Peyer's patch (tissue), 4 donors: ENCODE measurements around the gene CDX2. TPM values are rescaled to one million over a fixed set of nuclear protein-coding genes. Genes with fewer than 3 reads are reported as not detected.

Source experiments
- DNase-seq, 3 donors: peaks; one replicate each; pipeline ENCODE4 v3.0.0-alpha.2; 2017 to 2019
- H3K27ac ChIP-seq, 4 donors: fragments of 200-600 bp; sonication (generic); one replicate each; pipeline ENCODE4 v1.5.1; 2016 to 2019
- H3K27me3 ChIP-seq, 2 donors: fragments of 200-600 bp; sonication (generic); one replicate each; pipeline ENCODE4 v1.5.1; 2019
- H3K36me3 ChIP-seq, 3 donors: fragments of 200-600 bp; sonication (generic); one replicate each; pipeline ENCODE4 v1.5.1; 2016 to 2019
- H3K4me1 ChIP-seq, 4 donors: fragments of 200-600 bp; sonication (generic); one replicate each; pipeline ENCODE4 v1.5.1; 2016 to 2019
- H3K4me3 ChIP-seq, 4 donors: fragments of 200-600 bp; sonication (generic); 1 replicate in 3 of 4; 2 replicates in 1 of 4; pipeline ENCODE4 v1.5.1; 2016 to 2019; ENCODE audit warnings: mild to moderate bottlenecking in 1 of 4
- H3K9me3 ChIP-seq, 4 donors: fragments of 200-600 bp; sonication (generic); one replicate each; pipeline ENCODE4 v1.5.1; 2016 to 2019; ENCODE audit warnings: mild to moderate bottlenecking in 1 of 4
- POLR2A ChIP-seq, 2 donors: fragments of 450-650 bp; IDR thresholded peaks; one replicate each; pipeline ENCODE4 v1.5.1; 2017; ENCODE audit warnings: antibody characterized with exemption in 2 of 2, mild to moderate bottlenecking in 2 of 2, moderate library complexity in 2 of 2
- small RNA-seq, 2 donors: library from RNA; depleted of rRNA; stranded (forward); fragments of <200 nt; gene quantifications; one replicate each; pipeline ENCODE3, GENCODE V24; 2016
- total RNA-seq, 4 donors: library from RNA; depleted of rRNA; stranded (reverse); fragments of >200 nt; gene quantifications; one replicate each; pipeline ENCODE4 v1.1.0, GENCODE V29; 2016
- TF ChIP-seq, protein P1 (sequence below), 6 experiments: fragments of 450-650 bp in 4 of 6; fragments of 200-600 bp in 2 of 6; sonication (generic) in 1 of 6; IDR thresholded peaks; one replicate each; pipeline ENCODE4 v1.5.1; 2017 to 2019; ENCODE audit warnings: antibody characterized with exemption in 6 of 6, mild to moderate bottlenecking in 3 of 6, moderate library complexity in 1 of 6

Gene CDX2
- total RNA-seq, 4 donors from 2014 or later, result 33.0 to 182 (median 136) TPM

DNA sequence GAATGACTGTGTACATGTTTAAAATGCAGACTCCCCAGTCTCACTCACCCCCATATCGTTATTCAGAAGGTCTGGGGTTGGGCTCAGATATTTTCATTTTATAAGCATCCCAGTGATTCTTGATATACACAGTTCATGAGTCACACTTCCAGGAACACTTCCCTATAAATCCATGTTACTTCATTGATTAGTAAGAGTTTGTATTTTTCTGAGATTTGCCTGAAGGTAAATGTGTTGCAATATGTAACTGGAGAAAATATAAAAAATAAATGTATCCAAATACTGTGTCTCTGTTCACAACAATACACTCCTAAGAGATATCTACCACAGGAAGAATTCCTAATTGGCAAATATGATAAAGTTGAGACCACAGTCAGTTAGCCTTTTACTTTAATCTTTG, 56.0 kb downstream of the CDX2 start:
- Histone ChIP-seq H3K4me1 (peaks cover 0 to 13% (median 4%) of the 10 kb centered on the region in 4 donors), H3K36me3 (no peaks in the 10 kb centered on the region), H3K27ac (no peak overlapping the region), H3K27me3 (peaks cover 0 to 30% of the 10 kb centered on the region in 2 donors), H3K9me3 (no peaks in the 10 kb centered on the region), H3K4me3 (no peak overlapping the region)
- DNase-seq, result no peak
- TF ChIP-seq POLR2A (IDR thresholded peaks at IDR 0.05), result no peak

DNA sequence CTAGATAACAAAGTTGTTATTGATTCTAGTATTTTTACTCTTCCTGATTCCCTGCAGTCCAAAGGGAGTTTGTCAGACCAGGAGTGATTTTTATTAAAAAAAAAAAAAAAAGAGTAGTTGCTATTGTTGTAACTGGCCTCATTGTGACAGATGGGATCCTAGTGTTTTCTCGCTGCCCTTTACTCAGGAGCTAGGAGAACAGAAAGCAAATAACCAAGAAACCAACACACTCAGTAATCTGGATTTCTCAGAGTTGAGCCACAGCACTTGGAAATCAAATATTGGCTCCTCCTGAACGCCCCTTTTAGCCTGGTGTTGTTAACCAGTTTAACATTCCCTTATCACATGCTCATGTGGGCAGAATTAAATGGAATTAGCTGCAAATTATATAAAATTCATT, 57.6 kb downstream of the CDX2 start:
- H3K27me3 ChIP-seq, result peaks cover 0 to 15% of the 10 kb centered on the region in 2 donors
- H3K9me3 ChIP-seq, result no peaks in the 10 kb centered on the region
- no peak overlapping the region for H3K27ac ChIP-seq
- TF ChIP-seq POLR2A (IDR thresholded peaks at IDR 0.05), result no peak
- TF ChIP-seq, protein P1, sequence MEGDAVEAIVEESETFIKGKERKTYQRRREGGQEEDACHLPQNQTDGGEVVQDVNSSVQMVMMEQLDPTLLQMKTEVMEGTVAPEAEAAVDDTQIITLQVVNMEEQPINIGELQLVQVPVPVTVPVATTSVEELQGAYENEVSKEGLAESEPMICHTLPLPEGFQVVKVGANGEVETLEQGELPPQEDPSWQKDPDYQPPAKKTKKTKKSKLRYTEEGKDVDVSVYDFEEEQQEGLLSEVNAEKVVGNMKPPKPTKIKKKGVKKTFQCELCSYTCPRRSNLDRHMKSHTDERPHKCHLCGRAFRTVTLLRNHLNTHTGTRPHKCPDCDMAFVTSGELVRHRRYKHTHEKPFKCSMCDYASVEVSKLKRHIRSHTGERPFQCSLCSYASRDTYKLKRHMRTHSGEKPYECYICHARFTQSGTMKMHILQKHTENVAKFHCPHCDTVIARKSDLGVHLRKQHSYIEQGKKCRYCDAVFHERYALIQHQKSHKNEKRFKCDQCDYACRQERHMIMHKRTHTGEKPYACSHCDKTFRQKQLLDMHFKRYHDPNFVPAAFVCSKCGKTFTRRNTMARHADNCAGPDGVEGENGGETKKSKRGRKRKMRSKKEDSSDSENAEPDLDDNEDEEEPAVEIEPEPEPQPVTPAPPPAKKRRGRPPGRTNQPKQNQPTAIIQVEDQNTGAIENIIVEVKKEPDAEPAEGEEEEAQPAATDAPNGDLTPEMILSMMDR (IDR thresholded peaks at IDR 0.05), result no peak
- DNase-seq, result no peak
- no peak overlapping the region for H3K4me3 ChIP-seq
- no peaks in the 10 kb centered on the region for H3K36me3 ChIP-seq
- H3K4me1 ChIP-seq, result no peaks in the 10 kb centered on the region

Small RNAs within 50 kb of the gene (small RNA-seq; reads per million reads assigned to genes)
- gene ATP5F1EP2 (0 reads per million in 2 donors), gene RN7SL272P (0 to 0.25 reads per million in 2 donors)

Other genes with a start within 250 kb of the CDX2 start
- gene GSX1, start 176.8 kb downstream of the CDX2 start, total RNA-seq, result not detected
- gene PDX1, start 49.3 kb downstream of the CDX2 start, total RNA-seq, result not detected
- 100 to 1,000 TPM in 2 of 4 donors, 10 to 100 TPM in 2; 38.0 to 144 (median 99.0) TPM for gene URAD, start 19.4 kb upstream of the CDX2 start, total RNA-seq
- 10 to 100 TPM in 1 of 4 donors, under 1 TPM in 2, not detected in 1; 0.38 to 10.7 (median 0.67) TPM for gene FLT3, start 131.3 kb upstream of the CDX2 start, total RNA-seq
- 10 to 100 TPM; 30.6 to 67.7 (median 48.5) TPM for gene PAN3, start 169.2 kb upstream of the CDX2 start, total RNA-seq